ENCODE data around the gene NTHL1. TPM values are rescaled to one million over a fixed set of nuclear protein-coding genes. Genes with fewer than 3 reads are reported as not detected.

NTHL1 gene
- total and polyA plus RNA-seq, 2 of the 13 experiments (the other 11 are each of a cell fraction or from before 2014, with no cell fraction given): 47.5 to 64.9 TPM

- peak; percentile 49 for TF ChIP-seq TEAD3 (CRISPR knock-in tag; optimal IDR thresholded peaks at IDR 0.05; ENCODE audit: borderline replicate concordance)
- TF ChIP-seq NCOA1 (CRISPR knock-in tag; IDR thresholded peaks at IDR 0.05): no peak
- no peak for TF ChIP-seq MYNN (CRISPR knock-in tag; IDR thresholded peaks at IDR 0.05; ENCODE audit: low read depth)
- TF ChIP-seq KLF11 (CRISPR knock-in tag; IDR thresholded peaks at IDR 0.05): no peak
- no peak for TF ChIP-seq NR2F6 (IDR thresholded peaks at IDR 0.05)
- TF ChIP-seq NR2F6 (CRISPR knock-in tag; IDR thresholded peaks at IDR 0.05): peak; percentile 43; the same call in 1 of the 2 replicates
- peak; percentile 44; the same call in 1 of the 2 replicates for TF ChIP-seq HOXA3 (CRISPR knock-in tag; IDR thresholded peaks at IDR 0.05)
- no peak for TF ChIP-seq NFE2 (CRISPR knock-in tag; IDR thresholded peaks at IDR 0.05)
- no peak for TF ChIP-seq ATF2 (CRISPR knock-in tag; IDR thresholded peaks at IDR 0.05)
- TF ChIP-seq THAP11 (CRISPR knock-in tag; IDR thresholded peaks at IDR 0.05): peak; percentile 59; the same call in 1 of the 2 replicates
- no peak for TF ChIP-seq ZNF619 (CRISPR knock-in tag; IDR thresholded peaks at IDR 0.05)
- no peak for TF ChIP-seq LCORL (IDR thresholded peaks at IDR 0.05)
- TF ChIP-seq LCORL (CRISPR knock-in tag; IDR thresholded peaks at IDR 0.05): peak; percentile 71; the same call in 1 of the 2 replicates
- peak; percentile 50; the same call in 1 of the 2 replicates for TF ChIP-seq KDM5B (CRISPR knock-in tag; IDR thresholded peaks at IDR 0.05; ENCODE audit: borderline replicate concordance)
- TF ChIP-seq MED8 (CRISPR knock-in tag; IDR thresholded peaks at IDR 0.05; ENCODE audit: insufficient replicate concordance): no peak
- peak; percentile 23 to 50; a peak in 3 of 4 replicates for TF ChIP-seq HMGXB4 (CRISPR knock-in tag; IDR thresholded peaks at IDR 0.05; ENCODE audit: borderline replicate concordance in 1 of 2, low read depth in 1 of 2)
- TF ChIP-seq ZNF20 (CRISPR knock-in tag; IDR thresholded peaks at IDR 0.05): no peak
- TF ChIP-seq ZNF713 (CRISPR knock-in tag; IDR thresholded peaks at IDR 0.05): no peak
- no peak for TF ChIP-seq TEF (CRISPR knock-in tag; IDR thresholded peaks at IDR 0.05)
- TF ChIP-seq ZNF781 (CRISPR knock-in tag; IDR thresholded peaks at IDR 0.05; ENCODE audit: borderline replicate concordance, not compliant biosample characterization): no peak
- no peak for TF ChIP-seq ZNF431 (CRISPR knock-in tag; IDR thresholded peaks at IDR 0.05; ENCODE audit: borderline replicate concordance, low read depth)
- no peak for TF ChIP-seq PHF8 (CRISPR knock-in tag; IDR thresholded peaks at IDR 0.05)
- TF ChIP-seq ZNF121 (CRISPR knock-in tag; IDR thresholded peaks at IDR 0.05): peak; percentile 60
- TF ChIP-seq ZBTB1 (CRISPR knock-in tag; IDR thresholded peaks at IDR 0.05; ENCODE audit: borderline replicate concordance): no peak
- no peak for TF ChIP-seq FOXO1 (CRISPR knock-in tag; IDR thresholded peaks at IDR 0.05)
- TF ChIP-seq NR2C2 (CRISPR knock-in tag; IDR thresholded peaks at IDR 0.05; ENCODE audit: borderline replicate concordance): 0 out of 2 replicates have a peak, but pooled peaks have one; percentile 19
- peak; percentile 86 for TF ChIP-seq ZNF740 (CRISPR knock-in tag; IDR thresholded peaks at IDR 0.05)
Observed at GRCh38 chr16:2027024-2028010, 20.3 kb downstream of the NTHL1 start (continued).
